SH-SY5Y (cell line): ENCODE measurements around the gene RNASE11.

Experiments used
- GATA2 ChIP-seq: IDR thresholded peaks from 2 replicates; pipeline ENCODE4 v1.6.1; 2011; ENCODE audit warnings: mild to moderate bottlenecking, low read depth, low read length
- GATA3 ChIP-seq: IDR thresholded peaks from 2 replicates; pipeline ENCODE4 v1.6.1; 2011; ENCODE audit warnings: low read depth, mild to moderate bottlenecking, low read length, moderate library complexity

DNA sequence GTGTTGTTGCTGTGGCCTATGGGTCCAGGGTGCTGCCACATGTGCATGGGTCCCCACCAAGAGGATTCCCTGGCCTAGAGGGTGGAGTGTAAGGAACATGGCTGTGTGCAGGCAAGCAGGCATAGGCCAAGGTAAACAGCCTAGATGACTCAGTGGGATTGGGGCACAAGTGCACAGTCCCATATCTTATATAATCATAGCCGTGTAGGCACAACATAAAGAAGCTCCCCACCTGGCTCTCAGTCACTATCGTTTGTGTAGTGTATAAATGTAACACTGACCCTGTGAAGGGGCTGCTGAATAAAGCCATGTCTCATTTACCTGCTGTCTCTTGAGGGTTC lies 19.1 kb upstream of the RNASE11 start:
- TF ChIP-seq GATA2 = no peak
- no peak for TF ChIP-seq GATA3
